ENCODE results near the gene ZNF18. TPM values are rescaled to one million over a fixed set of nuclear protein-coding genes. Genes with fewer than 3 reads are reported as not detected.
"Not testable (repeated sequence)": the region's sequence is repeated elsewhere in the genome, so short reads cannot be mapped to it uniquely, and the experiment has no call there.

ZNF18 gene
- total and polyA plus RNA-seq, 2 of the 4 experiments (the other 2 are of a cell fraction), result 4.5 to 11.7 TPM

- no peak overlapping the region for H2AFZ ChIP-seq (replicated peaks; ENCODE audit: low read length, poor library complexity)
- H3K27ac ChIP-seq (ENCODE audit: insufficient read depth, low read length), result no peak overlapping the region
- no CpG with 5 or more reads among the region's 3 CpGs for WGBS, 2 experiments (ENCODE audit: extremely low coverage in 2 of 2, insufficient read length in 1 of 2)
- dilution Hi-C loops (cut with HindIII; ENCODE audit: low sequenced_read_pairs, unreplicated experiment), result no loop called here
- TF ChIP-seq MAFK (IDR thresholded peaks at IDR 0.05; ENCODE audit: low read depth, low read length) (peak; percentile 99), BHLHE40 (IDR thresholded peaks at IDR 0.05; ENCODE audit: low read depth, low read length) (no peak)
- no peak overlapping the region for H2BK15ac ChIP-seq (ENCODE audit: low read depth, low read length)
- H3K23ac ChIP-seq (ENCODE audit: low read depth, low read length), result no peak overlapping the region
- H4K8ac ChIP-seq (ENCODE audit: low read depth in 2 of 2, low read length in 2 of 2), result no peak overlapping the region
- H4K91ac ChIP-seq (ENCODE audit: insufficient read depth, low read depth, low read length), result no peak overlapping the region
- no peak overlapping the region for H2BK120ac ChIP-seq (ENCODE audit: low read depth, low read length)
- H3K9ac ChIP-seq (ENCODE audit: low read depth, low read length), result no peak overlapping the region
- no peaks in the 10 kb centered on the region for H4K20me1 ChIP-seq (ENCODE audit: insufficient read depth, low read length)
- no peak overlapping the region for H3K14ac ChIP-seq (replicated peaks; ENCODE audit: low read depth, low read length)
- H3K4me1 ChIP-seq (ENCODE audit: control insufficient read depth, insufficient read depth, low read length), result no peaks in the 10 kb centered on the region
- intact Hi-C loops (cut with micrococcal nuclease), result no loop called here
- H2BK5ac ChIP-seq (ENCODE audit: low read depth, low read length, poor library complexity, severe bottlenecking), result no peak overlapping the region
- no peak overlapping the region for H3K4ac ChIP-seq (ENCODE audit: low read depth, low read length)
- DNase-seq (no peak), ATAC-seq (ENCODE audit: low read depth) (no peak)
- H3K27me3 ChIP-seq (ENCODE audit: control insufficient read depth, insufficient read depth, low read length), result no peaks in the 10 kb centered on the region
- CTCF ChIA-PET, result interaction anchor here (0.7 kb wide), 1 partner anchor 26 kb away, joined by 3 read pairs; no protein-coding TSS in a partner anchor
- no TSS peak for BruUV-seq (replicated peaks)
- H2AK5ac ChIP-seq (ENCODE audit: low read depth, low read length), result no peak overlapping the region
- no peak overlapping the region for H3K56ac ChIP-seq (ENCODE audit: extremely low read depth, insufficient read depth, low read length)
- POLR2A ChIA-PET (ENCODE audit: unreplicated experiment), result no interaction called here
- no peak overlapping the region for H4K5ac ChIP-seq (ENCODE audit: low read depth, low read length)
- no peak overlapping the region for H2AK9ac ChIP-seq (replicated peaks; ENCODE audit: low read depth, low read length, poor library complexity)
- no peak overlapping the region for H3K4me3 ChIP-seq (ENCODE audit: insufficient read depth, low read depth, low read length)
- no peak overlapping the region for H2BK20ac ChIP-seq (ENCODE audit: low read depth, low read length)
- H3K9me1 ChIP-seq (ENCODE audit: insufficient read depth, low read length), result no peaks in the 10 kb centered on the region
- no peak overlapping the region for H3K18ac ChIP-seq (ENCODE audit: low read depth, low read length)
- no peak overlapping the region for H3K4me2 ChIP-seq (ENCODE audit: low read depth, low read length)
- in situ Hi-C loops (cut with MboI; ENCODE audit: low sequenced_read_pairs), result loop anchor here (10.0 to 25.0 kb wide), 2 partner anchors 1105 to 1317 kb away; partner anchors contain the start of gene MYH3
- peaks cover 19% of the 10 kb centered on the region for H3K36me3 ChIP-seq (ENCODE audit: control insufficient read depth, insufficient read depth, low read length)
- H3K9me3 ChIP-seq (ENCODE audit: control insufficient read depth, insufficient read depth, low read length), result no peaks in the 10 kb centered on the region
- no peaks in the 10 kb centered on the region for H3K79me1 ChIP-seq (ENCODE audit: low read depth in 1 of 2, low read length in 2 of 2)
Observed at GRCh38 chr17:11979795-11980194, 17.5 kb downstream of the ZNF18 start.

DNA sequence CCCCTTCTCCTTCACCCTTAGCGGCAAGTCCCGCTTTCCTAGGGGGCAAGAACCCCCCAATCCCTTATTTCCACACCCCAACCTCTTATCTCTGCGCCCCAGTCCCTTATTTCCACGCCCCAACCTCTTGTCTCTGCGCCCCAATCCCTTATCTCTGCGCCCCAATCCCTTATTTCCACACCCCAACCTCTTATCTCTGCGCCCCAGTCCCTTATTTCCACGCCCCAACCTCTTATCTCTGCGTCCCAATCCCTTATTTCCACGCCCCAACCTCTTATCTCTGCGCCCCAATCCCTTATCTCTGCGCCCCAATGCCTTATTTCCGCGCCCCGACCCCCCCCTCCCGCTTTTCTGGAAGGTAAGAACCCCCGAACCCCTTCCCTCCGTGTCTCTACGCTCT lies 24.5 kb downstream of the ZNF18 start:
- DNase-seq; H2AK9ac ChIP-seq (replicated peaks; ENCODE audit: low read depth, low read length, poor library complexity); H4K8ac ChIP-seq (ENCODE audit: low read depth in 2 of 2, low read length in 2 of 2); H3K9me1 ChIP-seq (ENCODE audit: insufficient read depth, low read length); H2BK20ac ChIP-seq (ENCODE audit: low read depth, low read length); H4K5ac ChIP-seq (ENCODE audit: low read depth, low read length); POLR2A ChIA-PET (ENCODE audit: unreplicated experiment); H2AK5ac ChIP-seq (ENCODE audit: low read depth, low read length); H3K14ac ChIP-seq (replicated peaks; ENCODE audit: low read depth, low read length); H3K27me3 ChIP-seq (ENCODE audit: control insufficient read depth, insufficient read depth, low read length); intact Hi-C loops (cut with micrococcal nuclease); H3K18ac ChIP-seq (ENCODE audit: low read depth, low read length); H3K4me1 ChIP-seq (ENCODE audit: control insufficient read depth, insufficient read depth, low read length); H2BK5ac ChIP-seq (ENCODE audit: low read depth, low read length, poor library complexity, severe bottlenecking); CTCF ChIA-PET; H3K4ac ChIP-seq (ENCODE audit: low read depth, low read length); H3K23ac ChIP-seq (ENCODE audit: low read depth, low read length); H3K9ac ChIP-seq (ENCODE audit: low read depth, low read length); H3K9me3 ChIP-seq (ENCODE audit: control insufficient read depth, insufficient read depth, low read length); H3K79me1 ChIP-seq (ENCODE audit: low read depth in 1 of 2, low read length in 2 of 2); H3K27ac ChIP-seq (ENCODE audit: insufficient read depth, low read length); BruUV-seq (replicated peaks); H3K4me3 ChIP-seq (ENCODE audit: insufficient read depth, low read depth, low read length); H2BK15ac ChIP-seq (ENCODE audit: low read depth, low read length); in situ Hi-C loops (cut with MboI; ENCODE audit: low sequenced_read_pairs); H2BK120ac ChIP-seq (ENCODE audit: low read depth, low read length); H3K4me2 ChIP-seq (ENCODE audit: low read depth, low read length); ATAC-seq (ENCODE audit: low read depth); dilution Hi-C loops (cut with HindIII; ENCODE audit: low sequenced_read_pairs, unreplicated experiment); H3K56ac ChIP-seq (ENCODE audit: extremely low read depth, insufficient read depth, low read length); H4K20me1 ChIP-seq (ENCODE audit: insufficient read depth, low read length); H4K91ac ChIP-seq (ENCODE audit: insufficient read depth, low read depth, low read length); H3K36me3 ChIP-seq (ENCODE audit: control insufficient read depth, insufficient read depth, low read length); H2AFZ ChIP-seq (replicated peaks; ENCODE audit: low read length, poor library complexity): not testable (repeated sequence)
- WGBS, 2 experiments (ENCODE audit: extremely low coverage in 2 of 2, insufficient read length in 1 of 2), result 88% methylated on average over 15 of the region's 19 CpGs; no CpG with 5 or more reads in 1 of the 2 experiments

Data from IMR-90 (cell line).